HL-60 (cell line): ENCODE data around the gene HOXA11.

ENCODE experiments used
- CTCF ChIP-seq: IDR thresholded peaks from one replicate; pipeline ENCODE4 v1.5.1; 2011; ENCODE audit warnings: low read length, control low read depth, inconsistent platforms; ENCODE audit not compliant: insufficient read depth
- POLR2AphosphoS5 ChIP-seq: IDR thresholded peaks from 2 replicates; pipeline ENCODE4 v1.6.1; 2012; ENCODE audit warnings: low read depth
- REST ChIP-seq: IDR thresholded peaks from 2 replicates; pipeline ENCODE4 v1.6.1; 2012; ENCODE audit warnings: low read depth; ENCODE audit not compliant: insufficient replicate concordance

- TF ChIP-seq CTCF, result no peak
- no peak for TF ChIP-seq REST
- TF ChIP-seq POLR2AphosphoS5, result no peak
These were observed 9.2 kb downstream of the HOXA11 start for GRCh38 chr7:27175626-27176523.
